ENCODE measurements around the gene TENM3. TPM values are rescaled to one million over a fixed set of nuclear protein-coding genes. Genes with fewer than 3 reads are reported as not detected.
"Not testable (repeated sequence)": the region's sequence is repeated elsewhere in the genome, so short reads cannot be mapped to it uniquely, and the experiment has no call there.

The TENM3 gene
- 10 to 100 TPM; 15.3 to 18.0 (median 17.9) TPM for polyA plus RNA-seq (ENCODE audit: insufficient read length in 4 of 4)

DNA sequence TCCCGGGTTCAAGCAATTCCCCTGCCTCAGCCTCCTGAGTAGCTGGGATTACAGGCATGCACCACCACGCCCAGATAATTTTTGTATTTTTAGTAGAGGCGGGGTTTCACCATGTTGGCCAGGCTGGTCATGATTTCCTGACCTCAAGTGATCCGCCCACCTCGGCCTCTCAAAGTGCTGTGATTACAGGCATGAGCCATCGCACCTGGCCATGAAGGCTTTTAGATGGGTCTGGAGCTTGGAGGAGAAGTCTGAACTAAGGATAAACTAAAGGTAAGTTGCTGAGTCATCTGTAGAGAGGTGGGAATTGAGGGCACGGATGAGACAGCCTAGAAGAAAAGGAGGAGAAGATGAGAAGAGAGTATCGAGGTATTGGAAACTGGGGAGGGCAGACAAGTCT lies at the start of gene TENM3:
Gene TENM3 (plus strand): TSS at position 199 of the 400 bp plus-strand sequence. CDS start 80,619 bp downstream, outside the sequence.
- DNase-seq (ENCODE audit: low read depth in 4 of 4, low spot score in 3 of 4), result not testable (repeated sequence)

DNA sequence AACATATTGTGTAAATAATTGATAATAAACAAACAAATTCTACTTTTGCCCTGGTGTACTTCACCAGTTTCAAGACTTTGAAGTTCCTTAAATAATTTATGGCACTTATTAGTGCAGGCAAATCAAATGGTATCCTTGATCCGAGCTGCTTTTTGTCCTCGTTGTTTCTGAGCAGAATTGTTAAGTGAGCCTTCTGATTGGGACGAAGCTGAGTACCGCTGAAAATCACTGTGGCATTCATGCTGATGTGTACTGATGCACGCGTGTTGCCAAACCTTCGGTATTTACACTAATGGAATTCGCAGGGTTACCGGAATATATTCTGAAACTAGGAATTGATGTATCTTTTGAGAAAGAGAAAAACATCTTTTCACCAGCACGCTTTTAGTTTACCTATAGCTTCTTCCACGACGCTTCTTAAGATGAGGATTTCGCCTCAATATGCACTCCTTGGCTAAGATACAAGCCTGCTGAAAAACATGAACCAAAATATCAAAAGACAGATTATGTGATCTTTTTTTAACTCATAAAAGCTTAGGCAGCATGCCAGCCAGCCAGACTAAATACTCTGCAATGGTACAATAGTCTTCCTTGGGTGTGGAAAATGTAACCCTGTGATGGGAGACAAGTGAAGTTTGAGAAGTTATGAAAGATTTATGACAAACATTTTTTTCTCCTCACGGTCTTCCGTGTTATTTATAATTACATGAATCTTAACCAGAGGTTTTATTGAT lies 48.9 kb upstream of the TENM3 start:
- no peak for DNase-seq (ENCODE audit: low read depth in 4 of 4, low spot score in 3 of 4)

- DNase-seq (ENCODE audit: low read depth in 4 of 4, low spot score in 3 of 4), result no peak
These were observed 45.6 kb upstream of the TENM3 start for GRCh38 chr4:182197611-182198010.

- DNase-seq (ENCODE audit: low read depth in 4 of 4, low spot score in 3 of 4), result no peak
These were observed 41.3 kb upstream of the TENM3 start for GRCh38 chr4:182201871-182202270.

- DNase-seq (ENCODE audit: low read depth in 4 of 4, low spot score in 3 of 4), result no peak
These were observed 40.6 kb upstream of the TENM3 start for GRCh38 chr4:182202650-182203049.

GRCh38 chr4:182203872-182204411 lies 39.3 kb upstream of the TENM3 start:
- no peak for DNase-seq (ENCODE audit: low read depth in 4 of 4, low spot score in 3 of 4)

GRCh38 chr4:182205306-182205705 lies 37.9 kb upstream of the TENM3 start:
- DNase-seq (ENCODE audit: low read depth in 4 of 4, low spot score in 3 of 4), result no peak

DNA sequence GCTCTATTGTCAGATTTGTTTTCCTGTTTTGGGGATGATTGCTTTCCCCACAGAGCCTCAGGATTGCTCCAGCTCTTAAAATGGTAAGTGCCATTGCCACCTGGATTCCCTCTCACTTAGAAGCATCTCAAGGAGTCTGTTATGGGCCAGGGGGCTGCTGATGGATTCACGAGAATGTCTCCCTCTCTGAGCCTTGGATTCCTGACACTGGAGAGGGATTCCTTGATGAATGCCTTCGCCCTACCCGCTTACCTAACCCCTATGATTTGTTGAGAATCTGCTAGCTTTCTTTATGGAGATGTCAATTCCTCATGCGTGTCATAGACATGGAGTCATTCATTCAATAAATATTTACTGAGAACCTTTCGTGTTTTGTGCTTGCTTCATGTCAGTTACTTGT lies 36.9 kb upstream of the TENM3 start:
- no peak for DNase-seq (ENCODE audit: low read depth in 4 of 4, low spot score in 3 of 4)

DNA sequence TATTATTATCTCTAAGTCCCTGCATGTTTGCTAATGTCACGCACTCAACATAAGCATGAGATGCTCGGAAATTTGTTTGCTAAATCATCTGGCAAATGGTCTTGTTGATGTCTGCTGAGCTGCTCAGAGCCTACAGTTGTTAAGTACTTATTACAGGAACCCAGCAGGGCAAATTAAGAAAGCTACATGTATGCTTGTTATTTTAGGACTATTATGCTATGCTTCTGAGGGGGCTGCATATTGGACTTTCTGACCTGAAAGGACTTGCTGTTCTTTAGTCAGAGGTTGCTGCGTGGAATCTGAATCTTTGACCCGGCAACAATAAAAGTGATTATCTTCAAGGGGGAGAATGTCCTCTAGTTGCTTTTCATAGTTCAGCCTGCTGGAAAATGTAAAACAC lies 36.3 kb upstream of the TENM3 start:
- peak in 1 of 4 donors; percentile 34 for DNase-seq (ENCODE audit: low read depth in 4 of 4, low spot score in 3 of 4)

- DNase-seq (ENCODE audit: low read depth in 4 of 4, low spot score in 3 of 4), result no peak
These were observed 35.3 kb upstream of the TENM3 start for GRCh38 chr4:182207830-182208396.

GRCh38 chr4:182208526-182209050 lies 34.6 kb upstream of the TENM3 start:
- no peak for DNase-seq (ENCODE audit: low read depth in 4 of 4, low spot score in 3 of 4)

GRCh38 chr4:182212211-182212761 lies 30.9 kb upstream of the TENM3 start:
- DNase-seq (ENCODE audit: low read depth in 4 of 4, low spot score in 3 of 4), result no peak

DNA sequence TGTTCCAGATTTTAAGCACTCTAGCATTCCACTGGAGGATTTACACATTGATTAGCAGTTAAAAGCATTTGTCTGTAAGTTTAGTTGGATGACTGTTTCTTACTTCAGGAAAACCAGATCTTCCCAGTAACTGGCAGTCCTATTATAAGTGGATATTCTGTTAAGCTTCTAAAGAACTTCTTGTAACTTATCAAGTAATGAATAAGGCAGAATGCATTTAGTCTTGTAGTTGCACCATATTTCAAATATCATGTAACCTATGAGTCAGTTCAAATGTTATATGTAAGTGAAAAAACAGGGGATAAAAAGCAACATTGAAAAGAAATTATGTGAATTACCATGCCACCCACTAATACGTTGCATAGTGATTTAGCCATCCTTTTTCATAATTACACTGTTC lies 30.2 kb upstream of the TENM3 start:
- no peak for DNase-seq (ENCODE audit: low read depth in 4 of 4, low spot score in 3 of 4)

DNA sequence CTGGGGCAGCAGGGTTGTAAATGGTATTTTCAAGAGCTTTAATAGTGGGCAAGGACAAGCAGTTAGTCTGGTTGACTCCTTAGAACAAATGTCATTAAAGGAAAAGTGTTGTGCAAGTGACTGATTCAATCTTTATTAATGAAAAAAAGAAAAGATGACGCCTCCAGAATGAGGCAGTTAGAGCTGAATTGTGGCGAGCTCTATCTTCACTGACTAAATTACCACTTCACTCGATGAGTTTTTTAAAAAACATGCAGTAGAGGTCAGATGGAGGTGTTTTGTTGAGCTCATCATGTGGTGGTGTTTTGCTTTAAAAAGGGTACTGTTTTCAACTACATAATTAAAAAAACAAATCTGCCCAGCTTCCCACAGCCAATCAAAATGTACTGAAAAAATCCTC lies 28.1 kb upstream of the TENM3 start:
- DNase-seq (ENCODE audit: low read depth in 4 of 4, low spot score in 3 of 4), result no peak

- DNase-seq (ENCODE audit: low read depth in 4 of 4, low spot score in 3 of 4), result no peak
These were observed 27.2 kb upstream of the TENM3 start for GRCh38 chr4:182216005-182216404.

DNA sequence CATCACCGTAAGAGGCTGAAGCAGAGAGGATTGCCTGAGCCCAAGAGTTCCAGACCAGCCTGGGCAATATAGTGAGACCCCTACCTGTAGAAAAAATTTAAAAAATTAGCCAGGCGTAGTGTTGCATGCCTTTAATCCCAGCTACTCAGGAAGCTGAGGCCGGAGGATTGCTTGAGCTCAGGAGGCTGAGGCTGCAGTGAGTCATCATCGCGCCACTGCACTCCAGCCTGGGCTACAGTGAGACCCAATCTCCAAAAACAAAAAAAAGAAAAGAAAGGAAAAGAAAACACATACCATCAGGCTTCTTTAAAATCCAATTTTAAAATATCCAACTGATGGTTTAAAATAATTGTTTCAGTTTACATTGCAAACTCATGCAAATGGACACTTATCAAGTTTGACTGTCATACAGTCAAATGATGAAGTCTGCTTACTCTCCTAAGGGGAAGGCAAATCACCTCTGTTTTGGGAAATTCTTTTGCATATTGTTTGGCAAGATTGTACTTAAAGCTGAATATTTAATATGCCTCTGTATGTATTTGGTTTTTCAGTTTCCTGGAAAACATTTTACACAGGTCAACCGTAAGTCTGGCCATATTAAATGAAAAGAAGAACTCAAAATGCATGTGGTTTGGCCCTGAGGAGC lies 23.7 kb upstream of the TENM3 start:
- DNase-seq (ENCODE audit: low read depth in 4 of 4, low spot score in 3 of 4), result no peak

DNA sequence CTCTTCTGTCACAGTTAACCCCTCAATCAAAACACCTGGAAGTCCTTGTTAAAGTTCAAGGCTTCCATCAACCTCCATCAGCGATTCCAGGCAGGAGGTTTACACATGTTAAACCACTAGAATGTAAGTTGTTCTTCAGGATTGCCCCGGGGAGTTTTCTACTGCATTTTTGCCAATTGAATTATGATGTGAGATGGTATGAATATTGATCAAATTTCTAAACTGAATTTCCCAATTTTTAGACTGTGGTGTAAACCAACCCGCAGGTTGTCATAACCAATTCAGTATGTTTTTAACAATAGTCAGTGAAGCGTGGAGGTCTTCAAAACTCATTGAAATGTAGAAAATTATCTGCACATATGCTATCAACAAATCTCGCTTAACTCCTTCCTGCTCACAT lies 21.2 kb upstream of the TENM3 start:
- DNase-seq (ENCODE audit: low read depth in 4 of 4, low spot score in 3 of 4), result no peak

DNA sequence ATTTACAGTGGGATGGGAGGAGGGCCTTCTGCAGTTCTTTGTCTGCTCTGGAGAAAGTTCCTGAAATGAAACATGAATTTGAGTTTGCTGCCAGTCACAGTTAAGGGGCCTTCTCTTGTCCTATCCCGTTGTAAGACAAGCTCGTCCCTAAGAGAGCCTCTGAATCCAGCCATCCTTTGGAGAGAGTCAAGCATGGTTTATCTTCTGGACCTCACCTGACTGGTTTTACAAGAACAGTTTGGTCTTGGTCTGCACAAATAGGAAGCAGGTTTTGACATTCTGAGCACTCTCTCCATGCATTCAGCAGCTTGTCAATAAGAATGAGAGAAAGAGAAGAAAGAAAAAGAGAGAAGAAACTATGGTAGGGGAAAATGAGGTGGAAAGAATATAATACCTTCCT lies 20.4 kb upstream of the TENM3 start:
- no peak for DNase-seq (ENCODE audit: low read depth in 4 of 4, low spot score in 3 of 4)

GRCh38 chr4:182223708-182224107 lies 19.5 kb upstream of the TENM3 start:
- DNase-seq (ENCODE audit: low read depth in 4 of 4, low spot score in 3 of 4), result no peak

DNA sequence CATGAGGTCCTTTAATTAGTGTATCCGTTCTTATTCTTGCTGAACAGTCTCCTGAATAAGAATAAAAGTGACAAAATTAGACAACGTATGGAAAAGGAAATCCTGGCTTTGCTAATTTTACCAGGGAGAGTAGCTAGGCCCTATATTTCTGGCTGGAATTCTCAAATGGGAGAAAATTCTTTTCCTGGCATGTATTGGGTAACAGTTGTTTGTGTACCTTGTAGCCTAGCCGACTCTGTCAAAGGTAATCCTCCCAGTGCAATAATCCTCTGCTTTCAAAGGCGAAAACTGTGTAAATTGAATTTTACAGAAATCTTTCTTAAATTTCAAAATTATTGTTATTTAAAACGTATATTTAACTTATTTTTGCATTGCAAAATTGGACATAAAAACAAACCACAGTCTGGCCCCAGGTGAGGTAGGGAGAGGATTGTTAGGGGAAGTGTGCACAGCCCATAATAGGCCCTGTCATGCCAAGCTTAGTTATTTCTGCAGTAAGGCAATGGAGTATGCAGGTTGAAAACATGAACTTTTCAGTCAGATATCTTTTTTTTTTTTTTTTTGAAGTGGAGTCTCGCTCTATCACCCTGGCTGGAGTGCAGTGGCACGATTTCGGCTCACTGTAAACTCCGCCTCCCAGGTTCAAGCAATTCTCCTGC lies 18.9 kb upstream of the TENM3 start:
- no peak for DNase-seq (ENCODE audit: low read depth in 4 of 4, low spot score in 3 of 4)

All from right renal pelvis (tissue), 4 donors.